ENCODE results near the gene NDUFA5.

DNA sequence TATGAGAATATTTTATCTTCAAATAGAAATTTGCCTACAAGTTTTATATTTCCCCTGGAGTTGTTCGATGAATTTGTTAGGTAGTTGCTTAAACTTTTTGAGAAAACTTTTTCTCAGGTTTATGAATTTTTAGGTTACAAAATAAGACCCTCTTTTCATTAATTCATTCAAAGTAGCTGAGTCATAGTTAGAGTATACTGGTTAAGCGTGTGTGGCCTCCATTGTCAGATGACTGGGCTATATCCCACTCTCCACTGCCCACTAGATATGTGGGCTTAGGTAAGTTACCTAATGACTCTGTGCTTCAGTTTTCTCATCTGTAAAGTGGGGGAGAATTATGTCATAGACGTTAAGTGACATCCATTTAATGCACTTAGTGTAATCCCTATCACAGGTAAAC lies 45.0 kb upstream of the NDUFA5 start:
- TF ChIP-seq POLR2A (IDR thresholded peaks at IDR 0.05) = no peak
- TF ChIP-seq, protein P1, sequence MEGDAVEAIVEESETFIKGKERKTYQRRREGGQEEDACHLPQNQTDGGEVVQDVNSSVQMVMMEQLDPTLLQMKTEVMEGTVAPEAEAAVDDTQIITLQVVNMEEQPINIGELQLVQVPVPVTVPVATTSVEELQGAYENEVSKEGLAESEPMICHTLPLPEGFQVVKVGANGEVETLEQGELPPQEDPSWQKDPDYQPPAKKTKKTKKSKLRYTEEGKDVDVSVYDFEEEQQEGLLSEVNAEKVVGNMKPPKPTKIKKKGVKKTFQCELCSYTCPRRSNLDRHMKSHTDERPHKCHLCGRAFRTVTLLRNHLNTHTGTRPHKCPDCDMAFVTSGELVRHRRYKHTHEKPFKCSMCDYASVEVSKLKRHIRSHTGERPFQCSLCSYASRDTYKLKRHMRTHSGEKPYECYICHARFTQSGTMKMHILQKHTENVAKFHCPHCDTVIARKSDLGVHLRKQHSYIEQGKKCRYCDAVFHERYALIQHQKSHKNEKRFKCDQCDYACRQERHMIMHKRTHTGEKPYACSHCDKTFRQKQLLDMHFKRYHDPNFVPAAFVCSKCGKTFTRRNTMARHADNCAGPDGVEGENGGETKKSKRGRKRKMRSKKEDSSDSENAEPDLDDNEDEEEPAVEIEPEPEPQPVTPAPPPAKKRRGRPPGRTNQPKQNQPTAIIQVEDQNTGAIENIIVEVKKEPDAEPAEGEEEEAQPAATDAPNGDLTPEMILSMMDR (IDR thresholded peaks at IDR 0.05) = no peak

Data from thyroid gland (tissue), 4 donors.